MV-4-11 (cell line): ENCODE data around the gene SMIM27.
"Not testable (repeated sequence)": the region's sequence is repeated elsewhere in the genome, so short reads cannot be mapped to it uniquely, and the experiment has no call there.

ENCODE experiments used
- DNase-seq: peaks from one replicate; lab custom pipeline; 2025; lab: John Stamatoyannopoulos, UW

The SMIM27 gene

GRCh38 chr9:32552172-32552872 is at the start of gene SMIM27, which contains the start of gene TOPORS:
Gene SMIM27 (plus strand): TSS chr9:32552327. CDS start chr9:32552435, 108 bp downstream.
Gene TOPORS (minus strand): TSS chr9:32552586. CDS start chr9:32552436, 150 bp downstream.
- DNase-seq = peak; percentile 86

- no peak for DNase-seq
Observed at GRCh38 chr9:32502464-32502863, 49.7 kb upstream of the SMIM27 start.

- DNase-seq = no peak
Observed at GRCh38 chr9:32503008-32503407, 49.1 kb upstream of the SMIM27 start.

- DNase-seq = no peak
Observed at GRCh38 chr9:32508728-32509127, 43.4 kb upstream of the SMIM27 start.

GRCh38 chr9:32516241-32516640 is 35.9 kb upstream of the SMIM27 start:
- DNase-seq = no peak

GRCh38 chr9:32518276-32518675 is 33.9 kb upstream of the SMIM27 start:
- DNase-seq = no peak

- DNase-seq = no peak
Observed at GRCh38 chr9:32523910-32524309, 28.2 kb upstream of the SMIM27 start.

- not testable (repeated sequence) for DNase-seq
Observed at GRCh38 chr9:32524558-32524891, 27.6 kb upstream of the SMIM27 start.

- peak; percentile 30 for DNase-seq
Observed at GRCh38 chr9:32524892-32525708, 27.0 kb upstream of the SMIM27 start.

GRCh38 chr9:32525709-32526030 is 26.5 kb upstream of the SMIM27 start:
- DNase-seq = no peak

- DNase-seq = peak; percentile 58
Observed at GRCh38 chr9:32526041-32526706, 26.0 kb upstream of the SMIM27 start, which contains the start of gene RIGI. Gene RIGI (minus strand): TSS chr9:32526196. CDS start chr9:32526166, 30 bp downstream.

GRCh38 chr9:32526707-32527048 is 25.4 kb upstream of the SMIM27 start:
- DNase-seq = no peak

GRCh38 chr9:32533336-32533735 is 18.8 kb upstream of the SMIM27 start:
- no peak for DNase-seq

- no peak for DNase-seq
Observed at GRCh38 chr9:32533816-32534215, 18.3 kb upstream of the SMIM27 start.

- DNase-seq = no peak
Observed at GRCh38 chr9:32543047-32543446, 9.1 kb upstream of the SMIM27 start.

GRCh38 chr9:32545884-32546283 is 6.2 kb upstream of the SMIM27 start:
- DNase-seq = no peak

- not testable (repeated sequence) for DNase-seq
Observed at GRCh38 chr9:32548213-32548612, 3.9 kb upstream of the SMIM27 start.

GRCh38 chr9:32550150-32550561 is 2.0 kb upstream of the SMIM27 start:
- DNase-seq = no peak

- peak; percentile 66 for DNase-seq
Observed at GRCh38 chr9:32550562-32551275, 1.4 kb upstream of the SMIM27 start.

GRCh38 chr9:32551276-32552051 is 663 bp upstream of the SMIM27 start:
- DNase-seq = peak; percentile 39

GRCh38 chr9:32554107-32554506 is 2.0 kb downstream of the SMIM27 start:
- peak; percentile 34 for DNase-seq
